HG02759 (cell line): ENCODE results near the gene UPK1B.
A peak's percentile ranks its signal among the peaks of the same experiment; 100 is the strongest.
"Not testable (repeated sequence)": the region's sequence is repeated elsewhere in the genome, so short reads cannot be mapped to it uniquely, and the experiment has no call there.

ENCODE experiments used
- ATAC-seq: cut with Tn5 transposase; IDR thresholded peaks from one replicate; pipeline ENCODE4 v1.9.1; 2021; ENCODE audit warnings: mild to moderate bottlenecking, moderate library complexity; ENCODE audit not compliant: unreplicated experiment

UPK1B gene

GRCh38 chr3:119221779-119222320, 48.5 kb downstream of the UPK1B start:
- no peak for ATAC-seq

- no peak for ATAC-seq
These were observed 49.0 kb downstream of the UPK1B start for GRCh38 chr3:119222391-119222790.

GRCh38 chr3:119223511-119223910, 50.1 kb downstream of the UPK1B start:
- no peak for ATAC-seq

GRCh38 chr3:119225121-119225520, 51.7 kb downstream of the UPK1B start:
- no peak for ATAC-seq

GRCh38 chr3:119227070-119227850, 53.9 kb downstream of the UPK1B start:
- no peak for ATAC-seq

- ATAC-seq: no peak
These were observed 55.2 kb downstream of the UPK1B start for GRCh38 chr3:119228373-119229145.

- no peak for ATAC-seq
These were observed 55.8 kb downstream of the UPK1B start for GRCh38 chr3:119229190-119229589.

- ATAC-seq: no peak
These were observed 56.7 kb downstream of the UPK1B start for GRCh38 chr3:119230071-119230470.

- no peak for ATAC-seq
These were observed 57.3 kb downstream of the UPK1B start for GRCh38 chr3:119230745-119231144.

GRCh38 chr3:119234610-119235009, 61.2 kb downstream of the UPK1B start:
- ATAC-seq: no peak

GRCh38 chr3:119235151-119235550, 61.8 kb downstream of the UPK1B start:
- ATAC-seq: no peak

GRCh38 chr3:119236756-119237155, 63.4 kb downstream of the UPK1B start:
- no peak for ATAC-seq

GRCh38 chr3:119237299-119237698, 63.9 kb downstream of the UPK1B start:
- no peak for ATAC-seq

- no peak for ATAC-seq
These were observed 65.0 kb downstream of the UPK1B start for GRCh38 chr3:119238363-119238762.

GRCh38 chr3:119239206-119239820, 65.9 kb downstream of the UPK1B start:
- ATAC-seq: no peak

GRCh38 chr3:119240101-119240590, 66.7 kb downstream of the UPK1B start:
- ATAC-seq: peak; percentile 19

GRCh38 chr3:119240591-119241434, 67.4 kb downstream of the UPK1B start, which contains the start of gene B4GALT4:
Gene B4GALT4, minus strand, starts transcription at chr3:119240878. Its CDS starts 10,779 bp downstream, at chr3:119230099.
- peak; percentile 89 for ATAC-seq

- ATAC-seq: not testable (repeated sequence)
These were observed 69.1 kb downstream of the UPK1B start for GRCh38 chr3:119242387-119243057.

- ATAC-seq: not testable (repeated sequence)
These were observed 69.7 kb downstream of the UPK1B start for GRCh38 chr3:119243058-119243529.
